Mesenchymal stem cell (in vitro differentiated cells and primary cell): ENCODE results near the gene COL4A1.

ENCODE experiments used
- DNase-seq: peaks from one replicate; pipeline ENCODE4 v3.0.0-alpha.2; 2013
- H2AFZ ChIP-seq: one replicate; pipeline ENCODE4 v1.6.1; 2013; ENCODE audit warnings: low read depth, mild to moderate bottlenecking, control low read depth, inconsistent platforms, low read length, moderate library complexity
- H2AK5ac ChIP-seq: 2 replicates; pipeline ENCODE4 v1.6.1; 2013; ENCODE audit warnings: low read length, moderate library complexity, mild to moderate bottlenecking, inconsistent platforms; ENCODE audit not compliant: severe bottlenecking
- H2BK120ac ChIP-seq: one replicate; pipeline ENCODE4 v1.6.1; 2013; ENCODE audit warnings: low read depth, mild to moderate bottlenecking, inconsistent platforms, low read length, moderate library complexity
- H2BK12ac ChIP-seq, 2 experiments: one replicate each; pipeline ENCODE4 v1.6.1; 2013; ENCODE audit warnings: inconsistent platforms in 2 of 2, low read length in 2 of 2, mild to moderate bottlenecking in 2 of 2, moderate library complexity in 2 of 2, control low read depth in 1 of 2
- H2BK15ac ChIP-seq: one replicate; pipeline ENCODE4 v1.6.1; 2013; ENCODE audit warnings: mild to moderate bottlenecking, low read depth, inconsistent platforms; ENCODE audit not compliant: poor library complexity, severe bottlenecking
- H2BK5ac ChIP-seq: 2 replicates; pipeline ENCODE4 v1.6.1; 2013; ENCODE audit warnings: low read depth, mild to moderate bottlenecking, low read length, control low read depth, inconsistent platforms; ENCODE audit not compliant: poor library complexity, severe bottlenecking
- H3K14ac ChIP-seq, 2 experiments: one replicate each; pipeline ENCODE4 v1.6.1; 2013; ENCODE audit warnings: inconsistent platforms in 2 of 2, low read length in 2 of 2, control low read depth in 1 of 2, mild to moderate bottlenecking in 1 of 2, moderate library complexity in 1 of 2
- H3K18ac ChIP-seq, 2 experiments: one replicate each; pipeline ENCODE4 v1.6.1; 2013; ENCODE audit warnings: inconsistent platforms in 2 of 2, low read length in 2 of 2, control low read depth in 1 of 2, low read depth in 1 of 2, mild to moderate bottlenecking in 1 of 2
- H3K23ac ChIP-seq, 2 experiments: one replicate each; pipeline ENCODE4 v1.6.1; 2013; ENCODE audit warnings: inconsistent platforms in 2 of 2, low read length in 2 of 2, mild to moderate bottlenecking in 2 of 2, moderate library complexity in 2 of 2, control low read depth in 1 of 2
- H3K27ac ChIP-seq: 2 replicates; pipeline ENCODE4 v1.5.1; 2013; ENCODE audit warnings: mild to moderate bottlenecking, moderate library complexity, low read length, control low read depth, inconsistent platforms; ENCODE audit not compliant: poor library complexity, severe bottlenecking
- H3K27me3 ChIP-seq, 2 experiments: 2 replicates each; pipeline versions ENCODE4 v1.6.1 to v1.7.0; 2013; ENCODE audit warnings: low read length in 2 of 2, mild to moderate bottlenecking in 2 of 2, moderate library complexity in 2 of 2, control low read depth in 1 of 2, inconsistent platforms in 1 of 2; ENCODE audit not compliant: control insufficient read depth in 1 of 2, insufficient read depth in 1 of 2
- H3K36me3 ChIP-seq, 2 experiments: 2 replicates each; pipeline versions ENCODE4 v1.6.1 to v1.7.0; 2013; ENCODE audit warnings: low read length in 2 of 2, control low read depth in 1 of 2, inconsistent platforms in 1 of 2, low read depth in 1 of 2, mild to moderate bottlenecking in 1 of 2; ENCODE audit not compliant: insufficient read depth in 2 of 2, control insufficient read depth in 1 of 2
- H3K4ac ChIP-seq, 2 experiments: one replicate each; pipeline ENCODE4 v1.6.1; 2013; ENCODE audit warnings: inconsistent platforms in 2 of 2, low read length in 2 of 2, mild to moderate bottlenecking in 2 of 2, moderate library complexity in 2 of 2, control low read depth in 1 of 2, low read depth in 1 of 2
- H3K4me1 ChIP-seq: 2 replicates; pipeline ENCODE4 v1.6.1; 2013; ENCODE audit warnings: low read depth, low read length, control low read depth; ENCODE audit not compliant: control insufficient read depth, insufficient read depth
- H3K4me2 ChIP-seq: 2 replicates; pipeline ENCODE4 v1.6.1; 2013; ENCODE audit warnings: low read length, mild to moderate bottlenecking, inconsistent platforms; ENCODE audit not compliant: poor library complexity, severe bottlenecking
- H3K4me3 ChIP-seq, 2 experiments: 2 replicates each; pipeline versions ENCODE4 v1.5.1 to v1.7.0; 2013; ENCODE audit warnings: low read length in 2 of 2, mild to moderate bottlenecking in 2 of 2, control low read depth in 1 of 2, low read depth in 1 of 2; ENCODE audit not compliant: insufficient read depth in 1 of 2
- H3K79me1 ChIP-seq: replicated peaks from 2 replicates; pipeline ENCODE4 v1.6.1; 2013; ENCODE audit warnings: mild to moderate bottlenecking, control low read depth, low read length, inconsistent platforms; ENCODE audit not compliant: poor library complexity, severe bottlenecking
- H3K9ac ChIP-seq: 2 replicates; pipeline ENCODE4 v1.7.0; 2013; ENCODE audit warnings: mild to moderate bottlenecking, low read length, moderate library complexity
- H3K9me3 ChIP-seq: 2 replicates; pipeline ENCODE4 v1.7.0; 2013; ENCODE audit warnings: mild to moderate bottlenecking, low read length; ENCODE audit not compliant: control insufficient read depth
- H4K8ac ChIP-seq: one replicate; pipeline ENCODE4 v1.6.1; 2013; ENCODE audit warnings: inconsistent platforms, mild to moderate bottlenecking, low read length, moderate library complexity
- H4K91ac ChIP-seq: one replicate; pipeline ENCODE4 v1.6.1; 2013; ENCODE audit warnings: mild to moderate bottlenecking, low read length, inconsistent platforms
- WGBS: methylation state at CpG from one replicate; pipeline ENCODE4 v1.1.7; 2013; ENCODE audit warnings: mixed read lengths; 5-methylcytosine and 5-hydroxymethylcytosine counted together

COL4A1 gene

GRCh38 chr13:110197471-110197870 is 109.5 kb downstream of the COL4A1 start:
- no peak overlapping the region for H3K23ac ChIP-seq
- peaks cover 70 to 73% of the 10 kb centered on the region in 2 experiments for H3K36me3 ChIP-seq
- 91% methylated on average over 4 of the region's 4 CpGs for WGBS
- no peak overlapping the region for H3K4me3 ChIP-seq
- no peak overlapping the region for H3K9ac ChIP-seq
- no peak overlapping the region for H3K14ac ChIP-seq
- H3K4me1 ChIP-seq = peaks cover 2% of the 10 kb centered on the region
- peaks cover 27% of the 10 kb centered on the region for H3K79me1 ChIP-seq
- H3K4ac ChIP-seq = no peak overlapping the region
- H4K8ac ChIP-seq = no peak overlapping the region
- no peaks in the 10 kb centered on the region for H3K9me3 ChIP-seq
- H4K91ac ChIP-seq = no peak overlapping the region
- peak overlapping the region in 1 of 2 experiments; percentile 30 for H3K18ac ChIP-seq
- H2BK15ac ChIP-seq = no peak overlapping the region
- no peaks in the 10 kb centered on the region for H3K27me3 ChIP-seq
- H2AFZ ChIP-seq = no peak overlapping the region
- H2BK5ac ChIP-seq = no peak overlapping the region
- no peak overlapping the region for H2AK5ac ChIP-seq
- no peak for DNase-seq
- no peak overlapping the region for H3K27ac ChIP-seq
- H3K4me2 ChIP-seq = no peak overlapping the region
- H2BK120ac ChIP-seq = no peak overlapping the region
- H2BK12ac ChIP-seq = no peak overlapping the region

GRCh38 chr13:110197026-110197425 is 109.9 kb downstream of the COL4A1 start:
- peak; percentile 80 for DNase-seq
- H2AK5ac ChIP-seq = no peak overlapping the region
- no peak overlapping the region for H3K4ac ChIP-seq
- H3K27me3 ChIP-seq = no peaks in the 10 kb centered on the region
- no peak overlapping the region for H3K14ac ChIP-seq
- H3K18ac ChIP-seq = no peak overlapping the region
- no peak overlapping the region for H3K23ac ChIP-seq
- H2BK120ac ChIP-seq = no peak overlapping the region
- no peak overlapping the region for H2AFZ ChIP-seq
- H3K4me1 ChIP-seq = peaks cover 2% of the 10 kb centered on the region
- H3K9ac ChIP-seq = no peak overlapping the region
- H2BK15ac ChIP-seq = no peak overlapping the region
- H3K36me3 ChIP-seq = peaks cover 74 to 78% of the 10 kb centered on the region in 2 experiments
- H2BK5ac ChIP-seq = no peak overlapping the region
- peaks cover 27% of the 10 kb centered on the region for H3K79me1 ChIP-seq
- no peak overlapping the region for H3K4me2 ChIP-seq
- no peaks in the 10 kb centered on the region for H3K9me3 ChIP-seq
- H2BK12ac ChIP-seq = no peak overlapping the region
- H3K27ac ChIP-seq = no peak overlapping the region
- H4K8ac ChIP-seq = no peak overlapping the region
- H4K91ac ChIP-seq = no peak overlapping the region
- 86% methylated on average over 3 of the region's 3 CpGs for WGBS
- H3K4me3 ChIP-seq = no peak overlapping the region

GRCh38 chr13:110195547-110196485 is 111.1 kb downstream of the COL4A1 start:
- Histone ChIP-seq H2AFZ (no peak overlapping the region), H2AK5ac (no peak overlapping the region), H3K4me2 (no peak overlapping the region), H2BK5ac (no peak overlapping the region), H3K4ac (peak overlapping the region in 1 of 2 experiments; percentile 35), H3K27ac (peak overlapping the region; percentile 19), H3K9me3 (no peaks in the 10 kb centered on the region), H2BK120ac (no peak overlapping the region), H2BK15ac (no peak overlapping the region), H3K4me1 (peaks cover 2% of the 10 kb centered on the region), H3K79me1 (peaks cover 22% of the 10 kb centered on the region), H3K23ac (peak overlapping the region in 1 of 2 experiments; percentile 52), H3K9ac (no peak overlapping the region), H3K18ac (no peak overlapping the region), H4K91ac (no peak overlapping the region), H4K8ac (no peak overlapping the region), H3K4me3 (no peak overlapping the region), H3K36me3 (peaks cover 71 to 78% of the 10 kb centered on the region in 2 experiments), H3K14ac (peak overlapping the region in 1 of 2 experiments; percentile 80), H2BK12ac (no peak overlapping the region), H3K27me3 (no peaks in the 10 kb centered on the region)
- DNase-seq = no peak
- 78% methylated on average over 6 of the region's 8 CpGs for WGBS

GRCh38 chr13:110194451-110194850 is 112.5 kb downstream of the COL4A1 start:
- Histone ChIP-seq H3K4me2 (no peak overlapping the region), H3K36me3 (peaks cover 60 to 77% of the 10 kb centered on the region in 2 experiments), H3K14ac (no peak overlapping the region), H3K18ac (no peak overlapping the region), H2BK5ac (no peak overlapping the region), H3K23ac (no peak overlapping the region), H3K27ac (no peak overlapping the region), H3K9ac (no peak overlapping the region), H4K8ac (no peak overlapping the region), H3K9me3 (no peaks in the 10 kb centered on the region), H2AK5ac (no peak overlapping the region), H2BK120ac (no peak overlapping the region), H3K4me1 (peaks cover 2% of the 10 kb centered on the region), H2BK15ac (no peak overlapping the region), H2BK12ac (no peak overlapping the region), H3K4me3 (no peak overlapping the region), H2AFZ (no peak overlapping the region), H4K91ac (no peak overlapping the region), H3K27me3 (no peaks in the 10 kb centered on the region), H3K4ac (no peak overlapping the region), H3K79me1 (peaks cover 18% of the 10 kb centered on the region)
- WGBS = 97% methylated on average over 8 of the region's 8 CpGs
- DNase-seq = no peak
